ENCODE measurements around the gene RAPGEFL1. TPM values are rescaled to one million over a fixed set of nuclear protein-coding genes. Genes with fewer than 3 reads are reported as not detected.
"Not testable (repeated sequence)": the region's sequence is repeated elsewhere in the genome, so short reads cannot be mapped to it uniquely, and the experiment has no call there.

The RAPGEFL1 gene
- total RNA-seq, 4 donors from 2014 or later = 1.5 to 5.4 (median 2.9) TPM

DNA sequence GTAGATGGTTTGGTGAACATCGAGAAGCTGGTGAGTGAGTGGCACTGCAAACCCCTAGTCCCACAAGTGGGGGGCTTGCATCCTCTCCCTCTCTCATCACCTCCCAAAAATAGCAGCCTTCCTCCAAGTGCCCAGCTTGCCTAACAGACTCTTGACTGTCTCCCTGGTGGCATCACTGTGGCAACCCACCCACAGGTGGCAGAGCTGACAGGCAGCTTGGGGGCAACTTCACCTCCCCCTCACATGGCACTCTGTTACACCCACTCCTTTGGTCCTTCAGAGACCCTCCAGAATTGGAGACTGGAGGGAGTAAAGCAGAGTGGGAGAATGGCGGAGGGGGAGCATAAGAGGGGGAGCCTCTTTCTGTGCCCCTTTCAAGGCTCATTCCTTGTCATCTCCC is 15.7 kb downstream of the RAPGEFL1 start:
- H3K4me3 ChIP-seq = no peak overlapping the region
- DNase-seq (ENCODE audit: extremely low spot score) = no peak
- TF ChIP-seq, protein P1, sequence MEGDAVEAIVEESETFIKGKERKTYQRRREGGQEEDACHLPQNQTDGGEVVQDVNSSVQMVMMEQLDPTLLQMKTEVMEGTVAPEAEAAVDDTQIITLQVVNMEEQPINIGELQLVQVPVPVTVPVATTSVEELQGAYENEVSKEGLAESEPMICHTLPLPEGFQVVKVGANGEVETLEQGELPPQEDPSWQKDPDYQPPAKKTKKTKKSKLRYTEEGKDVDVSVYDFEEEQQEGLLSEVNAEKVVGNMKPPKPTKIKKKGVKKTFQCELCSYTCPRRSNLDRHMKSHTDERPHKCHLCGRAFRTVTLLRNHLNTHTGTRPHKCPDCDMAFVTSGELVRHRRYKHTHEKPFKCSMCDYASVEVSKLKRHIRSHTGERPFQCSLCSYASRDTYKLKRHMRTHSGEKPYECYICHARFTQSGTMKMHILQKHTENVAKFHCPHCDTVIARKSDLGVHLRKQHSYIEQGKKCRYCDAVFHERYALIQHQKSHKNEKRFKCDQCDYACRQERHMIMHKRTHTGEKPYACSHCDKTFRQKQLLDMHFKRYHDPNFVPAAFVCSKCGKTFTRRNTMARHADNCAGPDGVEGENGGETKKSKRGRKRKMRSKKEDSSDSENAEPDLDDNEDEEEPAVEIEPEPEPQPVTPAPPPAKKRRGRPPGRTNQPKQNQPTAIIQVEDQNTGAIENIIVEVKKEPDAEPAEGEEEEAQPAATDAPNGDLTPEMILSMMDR (IDR thresholded peaks at IDR 0.05) = no peak
- TF ChIP-seq POLR2AphosphoS5 (IDR thresholded peaks at IDR 0.05) = no peak
- no peak for TF ChIP-seq POLR2A (IDR thresholded peaks at IDR 0.05; ENCODE audit: low read depth)
- no peak for TF ChIP-seq EP300 (IDR thresholded peaks at IDR 0.05)
- H3K4me1 ChIP-seq = peaks cover 17 to 27% (median 22%) of the 10 kb centered on the region in 4 donors
- intact Hi-C loops (cut with DNase I) = loop anchor here (5.0 kb wide), 2 partner anchors 39 to 176 kb away; partner anchors contain the start of gene CSF3
- H3K36me3 ChIP-seq = peaks cover 5 to 14% (median 8%) of the 10 kb centered on the region in 4 donors
- WGBS = 80% methylated on average over 2 of the region's 2 CpGs
- H3K9me3 ChIP-seq = no peaks in the 10 kb centered on the region
- no peak overlapping the region for H3K27ac ChIP-seq (replicated peaks in 1 of 4)
- H3K27me3 ChIP-seq = no peaks in the 10 kb centered on the region

DNA sequence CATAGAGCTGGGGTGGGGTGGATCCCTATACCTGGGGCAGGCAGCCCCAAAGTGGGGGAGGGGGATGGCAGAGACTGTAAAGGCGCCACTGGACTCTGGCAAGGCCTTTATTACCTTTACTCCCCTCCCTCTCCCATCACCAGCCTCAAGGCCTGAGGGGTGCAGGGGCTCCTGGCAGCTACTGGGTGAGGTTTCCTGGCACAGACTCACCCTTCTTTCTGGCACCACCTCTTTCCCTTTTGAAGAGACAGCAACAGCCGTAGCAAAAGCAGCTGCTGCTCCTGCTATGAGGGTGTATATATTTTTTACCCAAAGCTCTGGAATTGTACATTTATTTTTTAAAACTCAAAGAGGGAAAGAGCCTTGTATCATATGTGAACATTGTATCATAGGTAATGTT is 17.6 kb downstream of the RAPGEFL1 start:
- H3K4me3 ChIP-seq = no peak overlapping the region
- H3K9me3 ChIP-seq = no peaks in the 10 kb centered on the region
- no peak overlapping the region for H3K27ac ChIP-seq (replicated peaks in 1 of 4)
- peaks cover 17 to 27% (median 22%) of the 10 kb centered on the region in 4 donors for H3K4me1 ChIP-seq
- no peaks in the 10 kb centered on the region for H3K27me3 ChIP-seq
- 68% methylated on average over 2 of the region's 2 CpGs for WGBS
- no peak for DNase-seq (ENCODE audit: extremely low spot score)
- peaks cover 0 to 9% (median 5%) of the 10 kb centered on the region in 4 donors for H3K36me3 ChIP-seq
- TF ChIP-seq, protein P1 (IDR thresholded peaks at IDR 0.05) = no peak
- TF ChIP-seq POLR2A (IDR thresholded peaks at IDR 0.05; ENCODE audit: low read depth) (no peak), EP300 (IDR thresholded peaks at IDR 0.05) (no peak), POLR2AphosphoS5 (IDR thresholded peaks at IDR 0.05) (no peak)
- intact Hi-C loops (cut with DNase I) = loop anchor here (5.0 kb wide), 2 partner anchors 37 to 178 kb away; partner anchors contain the start of gene CSF3

DNA sequence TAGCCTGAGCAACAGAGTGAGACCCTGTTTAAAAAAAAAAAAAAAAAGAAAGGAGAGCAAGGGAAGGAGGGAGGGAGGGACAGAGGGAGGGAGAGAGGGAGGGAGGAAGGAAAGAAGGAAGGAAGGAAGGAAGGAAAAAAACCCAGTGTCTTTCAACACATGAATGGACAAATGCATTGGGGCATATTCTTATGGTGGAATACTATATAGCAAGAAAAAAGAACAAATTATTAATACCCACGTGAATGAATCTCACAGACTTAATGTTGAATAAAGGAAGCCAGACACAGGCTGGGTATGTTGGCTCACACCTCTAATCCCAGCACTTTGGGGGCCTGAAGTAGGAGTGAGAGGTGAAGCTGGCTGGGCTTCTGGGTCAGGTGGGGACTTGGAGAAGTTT is 20.3 kb downstream of the RAPGEFL1 start:
- Histone ChIP-seq H3K36me3 (peaks cover 0 to 8% (median 5%) of the 10 kb centered on the region in 4 donors), H3K4me1 (peaks cover 0 to 18% (median 15%) of the 10 kb centered on the region in 4 donors), H3K9me3 (no peaks in the 10 kb centered on the region), H3K27me3 (no peaks in the 10 kb centered on the region), H3K27ac (replicated peaks in 1 of 4) (no peak overlapping the region), H3K4me3 (no peak overlapping the region)
- no peak for TF ChIP-seq POLR2A (IDR thresholded peaks at IDR 0.05; ENCODE audit: low read depth)
- TF ChIP-seq EP300 (IDR thresholded peaks at IDR 0.05) = no peak
- intact Hi-C loops (cut with DNase I) = no loop called here
- no peak for DNase-seq (ENCODE audit: extremely low spot score)
- 75% methylated on average over 1 of the region's 1 CpG for WGBS

DNA sequence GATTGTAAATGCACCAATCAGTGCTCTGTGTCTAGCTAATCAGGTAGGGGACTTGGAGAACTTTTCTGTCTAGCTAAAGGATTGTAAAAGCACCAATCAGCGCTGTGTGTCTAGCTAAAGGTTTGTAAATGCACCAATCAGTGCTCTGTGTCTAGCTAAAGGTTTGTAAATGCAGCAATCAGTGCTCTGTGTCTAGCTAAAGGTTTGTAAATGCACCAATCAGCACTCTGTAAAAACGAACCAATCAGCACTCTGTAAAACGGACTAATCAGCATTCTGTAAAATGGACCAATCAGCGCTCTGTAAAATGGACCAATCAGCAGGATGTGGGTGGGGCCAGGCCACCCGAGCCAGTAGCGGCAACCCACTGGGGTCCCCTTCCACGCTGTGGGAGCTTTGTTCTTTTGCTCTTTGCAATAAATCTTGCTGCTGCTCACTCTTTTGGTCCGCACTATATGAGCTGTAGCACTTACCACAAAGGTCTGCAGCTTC is 20.7 kb downstream of the RAPGEFL1 start:
- WGBS = 65% methylated on average over 8 of the region's 8 CpGs
- intact Hi-C loops (cut with DNase I) = not testable (repeated sequence)

DNA sequence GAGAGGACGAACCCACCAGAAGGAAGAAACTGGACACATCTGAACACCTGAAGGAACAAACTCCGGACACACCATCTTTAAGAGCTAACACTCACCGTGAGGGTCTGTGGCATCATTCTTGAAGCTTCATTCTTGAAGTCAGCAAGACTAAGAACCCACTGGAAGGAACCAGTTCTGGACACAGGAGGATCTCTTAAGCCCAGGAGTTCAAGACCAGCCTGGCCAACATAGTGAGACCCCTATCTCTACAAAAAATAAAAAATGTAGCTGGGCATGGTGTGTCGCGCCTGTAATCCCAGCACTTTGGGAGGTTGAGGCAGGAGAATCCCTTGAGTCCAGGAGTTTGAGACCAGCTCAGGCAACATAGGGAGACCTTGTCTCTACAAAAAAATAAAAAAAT is 21.3 kb downstream of the RAPGEFL1 start:
- 87% methylated on average over 5 of the region's 5 CpGs for WGBS
- Histone ChIP-seq H3K27me3 (no peaks in the 10 kb centered on the region), H3K27ac (replicated peaks in 1 of 4) (no peak overlapping the region), H3K4me3 (no peak overlapping the region), H3K36me3 (peaks cover 0 to under 1% (median 0%) of the 10 kb centered on the region in 4 donors), H3K4me1 (peaks cover 0 to 23% (median 15%) of the 10 kb centered on the region in 4 donors), H3K9me3 (no peaks in the 10 kb centered on the region)
- intact Hi-C loops (cut with DNase I) = no loop called here
- DNase-seq (ENCODE audit: extremely low spot score) = no peak
- TF ChIP-seq POLR2AphosphoS5 (IDR thresholded peaks at IDR 0.05) (no peak), EP300 (IDR thresholded peaks at IDR 0.05) (no peak), POLR2A (IDR thresholded peaks at IDR 0.05; ENCODE audit: low read depth) (no peak)
- TF ChIP-seq, protein P1 (IDR thresholded peaks at IDR 0.05) = no peak

More for the DNA sequence above, 20.7 kb downstream of the RAPGEFL1 start:
- H3K9me3 ChIP-seq; DNase-seq (ENCODE audit: extremely low spot score); H3K27ac ChIP-seq (replicated peaks in 1 of 4); H3K36me3 ChIP-seq; H3K4me3 ChIP-seq; H3K27me3 ChIP-seq: not testable (repeated sequence)
- peaks cover 0 to 22% (median 15%) of the 10 kb centered on the region in 4 donors for H3K4me1 ChIP-seq

DNA sequence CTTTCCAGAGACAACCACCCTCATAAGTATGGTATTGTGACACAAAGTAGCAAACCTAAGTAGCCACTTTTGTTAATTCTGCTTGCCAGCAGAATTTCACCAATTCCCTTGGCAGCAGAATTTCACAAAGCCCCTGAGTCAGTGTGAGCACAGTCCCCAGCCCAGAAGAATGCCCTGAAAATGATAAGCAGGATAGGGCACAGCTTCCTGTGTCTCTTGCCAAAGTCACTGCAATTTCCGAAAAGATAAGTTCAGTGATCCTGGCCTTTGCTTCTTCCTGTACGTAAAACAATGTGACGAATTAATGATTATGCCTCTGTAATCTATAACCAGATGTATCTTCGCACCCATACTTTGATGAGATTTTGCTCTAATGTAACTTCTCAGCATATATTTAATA is 25.9 kb downstream of the RAPGEFL1 start:
- intact Hi-C loops (cut with DNase I) = loop anchor here (2.0 to 5.0 kb wide), 2 partner anchors 88 to 154 kb away; no protein-coding TSS in a partner anchor
- no peak overlapping the region for H3K4me3 ChIP-seq
- 71% methylated on average over 4 of the region's 4 CpGs for WGBS
- DNase-seq (ENCODE audit: extremely low spot score) = no peak
- H3K4me1 ChIP-seq = peaks cover 0 to 17% (median 11%) of the 10 kb centered on the region in 4 donors
- no peaks in the 10 kb centered on the region for H3K27me3 ChIP-seq
- H3K36me3 ChIP-seq = no peaks in the 10 kb centered on the region
- TF ChIP-seq POLR2A (IDR thresholded peaks at IDR 0.05; ENCODE audit: low read depth) = no peak
- no peak for TF ChIP-seq EP300 (IDR thresholded peaks at IDR 0.05)
- no peak for TF ChIP-seq POLR2AphosphoS5 (IDR thresholded peaks at IDR 0.05)
- TF ChIP-seq, protein P1 (IDR thresholded peaks at IDR 0.05) = no peak
- H3K9me3 ChIP-seq = no peaks in the 10 kb centered on the region
- no peak overlapping the region for H3K27ac ChIP-seq (replicated peaks in 1 of 4)

DNA sequence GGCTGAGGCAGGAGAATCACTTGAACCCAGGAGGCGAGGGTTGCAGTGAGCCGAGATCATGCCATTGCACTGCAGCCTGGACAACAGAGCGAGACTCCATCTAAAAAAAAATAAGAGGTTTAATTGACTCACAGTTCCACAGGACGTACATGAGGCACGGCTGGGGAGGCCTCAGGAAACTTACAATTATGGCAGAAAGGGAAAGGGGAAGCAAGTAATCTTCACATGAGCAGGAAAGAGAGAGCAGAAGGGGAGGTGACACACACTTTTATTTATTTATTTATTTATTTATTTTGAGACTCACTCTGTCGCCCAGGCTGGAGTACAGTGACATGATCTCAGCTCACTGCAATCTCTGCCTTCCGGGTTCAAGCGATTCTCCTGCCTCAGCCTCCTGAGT is 28.9 kb downstream of the RAPGEFL1 start:
- H3K4me3 ChIP-seq; H3K36me3 ChIP-seq; DNase-seq (ENCODE audit: extremely low spot score); intact Hi-C loops (cut with DNase I); H3K9me3 ChIP-seq; H3K27me3 ChIP-seq; H3K27ac ChIP-seq (replicated peaks in 1 of 4): not testable (repeated sequence)
- 85% methylated on average over 8 of the region's 8 CpGs for WGBS
- H3K4me1 ChIP-seq = peaks cover 0 to 23% (median 14%) of the 10 kb centered on the region in 4 donors
